Omental fat pad (tissue), 4 donors: Measurements from ENCODE around the gene PLEKHJ1. TPM values are rescaled to one million over a fixed set of nuclear protein-coding genes. Genes with fewer than 3 reads are reported as not detected.

ENCODE experiments used
- ATAC-seq: fragments of 150-250 bp; one replicate; pipeline ENCODE4 v1.9.1; 2016; ENCODE audit warnings: mild to moderate bottlenecking, moderate library complexity; ENCODE audit not compliant: low FRiP score
- DNase-seq: peaks from one replicate; pipeline ENCODE4 v3.0.0-alpha.2; 2019; ENCODE audit warnings: low spot score
- total RNA-seq, 4 donors: library from RNA; depleted of rRNA; stranded (reverse); fragments of >200 nt; gene quantifications; one replicate each; pipeline ENCODE4 v1.1.0, GENCODE V29; 2016
- TF ChIP-seq, protein P1 (sequence below), 3 donors: fragments of 450-650 bp; IDR thresholded peaks; one replicate each; pipeline ENCODE4 v1.5.1; 2016 to 2017; ENCODE audit warnings: antibody characterized with exemption in 3 of 3, mild to moderate bottlenecking in 3 of 3, moderate library complexity in 2 of 3

The PLEKHJ1 gene
- total RNA-seq, 4 donors from 2014 or later: 45.0 to 67.5 (median 52.3) TPM

DNA sequence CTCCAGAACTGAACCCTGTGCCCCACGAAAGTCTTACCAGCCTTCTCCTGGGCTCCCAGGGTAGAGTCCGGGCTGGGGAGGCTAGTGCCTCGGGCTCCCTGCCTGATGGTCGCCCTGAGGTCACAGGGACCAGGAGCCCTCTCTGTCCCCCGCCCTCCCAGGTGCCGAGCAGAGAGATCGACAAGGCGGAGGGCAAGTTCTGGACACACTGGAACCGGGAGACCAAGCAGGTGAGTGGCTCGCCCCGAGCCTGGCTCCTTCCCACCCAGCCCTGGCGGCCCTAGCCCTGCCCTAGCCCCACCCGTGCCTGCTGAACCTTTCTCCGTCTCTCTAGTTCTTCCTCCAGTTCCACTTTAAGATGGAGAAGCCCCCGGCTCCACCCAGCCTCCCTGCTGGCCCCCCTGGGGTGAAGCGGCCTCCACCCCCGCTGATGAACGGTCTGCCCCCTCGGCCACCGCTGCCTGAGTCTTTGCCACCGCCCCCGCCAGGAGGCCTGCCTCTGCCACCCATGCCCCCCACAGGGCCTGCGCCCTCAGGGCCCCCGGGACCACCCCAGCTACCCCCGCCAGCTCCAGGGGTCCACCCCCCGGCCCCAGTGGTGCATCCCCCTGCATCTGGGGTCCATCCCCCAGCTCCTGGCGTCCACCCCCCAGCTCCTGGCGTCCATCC is 11.4 kb upstream of the PLEKHJ1 start:
- TF ChIP-seq, protein P1, sequence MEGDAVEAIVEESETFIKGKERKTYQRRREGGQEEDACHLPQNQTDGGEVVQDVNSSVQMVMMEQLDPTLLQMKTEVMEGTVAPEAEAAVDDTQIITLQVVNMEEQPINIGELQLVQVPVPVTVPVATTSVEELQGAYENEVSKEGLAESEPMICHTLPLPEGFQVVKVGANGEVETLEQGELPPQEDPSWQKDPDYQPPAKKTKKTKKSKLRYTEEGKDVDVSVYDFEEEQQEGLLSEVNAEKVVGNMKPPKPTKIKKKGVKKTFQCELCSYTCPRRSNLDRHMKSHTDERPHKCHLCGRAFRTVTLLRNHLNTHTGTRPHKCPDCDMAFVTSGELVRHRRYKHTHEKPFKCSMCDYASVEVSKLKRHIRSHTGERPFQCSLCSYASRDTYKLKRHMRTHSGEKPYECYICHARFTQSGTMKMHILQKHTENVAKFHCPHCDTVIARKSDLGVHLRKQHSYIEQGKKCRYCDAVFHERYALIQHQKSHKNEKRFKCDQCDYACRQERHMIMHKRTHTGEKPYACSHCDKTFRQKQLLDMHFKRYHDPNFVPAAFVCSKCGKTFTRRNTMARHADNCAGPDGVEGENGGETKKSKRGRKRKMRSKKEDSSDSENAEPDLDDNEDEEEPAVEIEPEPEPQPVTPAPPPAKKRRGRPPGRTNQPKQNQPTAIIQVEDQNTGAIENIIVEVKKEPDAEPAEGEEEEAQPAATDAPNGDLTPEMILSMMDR (IDR thresholded peaks at IDR 0.05): no peak
- ATAC-seq: no peak
- no peak for DNase-seq

- DNase-seq: no peak
- TF ChIP-seq, protein P1 (IDR thresholded peaks at IDR 0.05): no peak
- no peak for ATAC-seq
Measured at GRCh38 chr19:2246801-2247361, 10.8 kb upstream of the PLEKHJ1 start.

DNA sequence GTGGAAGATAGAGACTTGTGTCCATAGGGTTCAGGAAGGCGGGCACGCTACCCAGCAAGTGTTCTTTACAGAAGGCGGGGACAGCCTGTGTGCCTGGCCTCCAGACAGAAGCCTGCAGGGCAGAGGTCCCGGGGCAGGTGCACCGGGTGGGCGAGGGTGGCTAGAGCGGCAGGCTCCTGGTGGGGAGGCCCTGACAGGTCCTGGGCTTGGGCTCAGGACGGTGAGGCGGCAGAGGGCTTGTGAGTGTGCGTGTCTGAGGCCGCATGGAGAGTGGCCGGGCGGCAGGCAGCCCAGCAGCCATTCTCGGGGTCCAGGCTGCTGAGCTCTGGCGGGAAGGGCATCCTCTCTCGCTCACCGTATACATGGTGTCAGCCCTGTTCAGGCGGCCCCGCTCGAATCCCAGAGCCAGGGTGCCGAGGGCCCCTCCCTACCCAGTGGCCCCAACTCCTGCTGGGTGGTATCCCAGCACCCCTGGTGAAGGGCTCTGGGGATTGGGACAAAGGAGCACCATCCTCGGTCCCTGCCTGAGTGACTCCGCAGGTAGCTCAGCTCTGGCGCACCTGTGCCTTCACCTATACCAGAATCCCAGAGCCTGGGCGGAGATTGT is 10.0 kb upstream of the PLEKHJ1 start:
- no peak for ATAC-seq
- TF ChIP-seq, protein P1 (IDR thresholded peaks at IDR 0.05): no peak
- DNase-seq: no peak

DNA sequence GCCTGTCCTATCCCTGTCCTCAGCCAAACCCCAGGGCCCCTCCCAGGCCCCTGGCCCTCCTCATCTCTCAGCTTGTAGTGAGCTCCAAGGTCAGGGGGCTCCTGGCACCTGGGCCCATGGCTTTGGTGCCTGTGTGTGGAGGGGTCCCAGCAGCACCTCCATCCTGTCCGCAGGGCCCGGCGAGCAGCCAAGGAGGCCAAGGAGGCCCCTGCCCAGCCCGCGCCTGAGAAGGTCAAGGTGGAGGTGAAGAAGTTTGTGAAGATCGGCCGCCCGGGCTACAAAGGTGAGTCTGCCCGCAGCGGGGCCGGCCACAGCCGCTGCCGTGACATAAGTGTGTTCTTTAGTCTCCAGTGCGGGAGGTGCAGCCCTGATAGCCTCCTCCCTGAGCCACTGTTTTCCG is 9.1 kb upstream of the PLEKHJ1 start:
- TF ChIP-seq, protein P1 (IDR thresholded peaks at IDR 0.05): no peak
- DNase-seq (no peak), ATAC-seq (no peak)

- no peak for ATAC-seq
- no peak for DNase-seq
Measured at GRCh38 chr19:2244486-2244885, 8.4 kb upstream of the PLEKHJ1 start.

DNA sequence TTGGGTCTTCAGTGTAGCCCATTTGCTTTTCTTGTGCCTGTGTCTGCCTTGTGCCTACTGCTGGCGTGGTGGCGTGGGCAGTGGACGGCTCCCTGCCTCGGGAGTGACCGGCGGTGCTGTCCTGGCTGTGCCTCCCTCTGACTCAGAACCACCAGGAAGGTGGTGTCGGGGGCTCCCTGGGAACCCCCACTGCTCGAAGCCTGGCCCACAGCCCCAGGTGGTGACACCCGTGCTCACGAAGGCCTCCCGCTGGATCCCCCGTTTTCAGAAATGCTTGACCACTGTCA is 7.9 kb upstream of the PLEKHJ1 start:
- DNase-seq (no peak), ATAC-seq (no peak)
- TF ChIP-seq, protein P1 (IDR thresholded peaks at IDR 0.05): no peak

More at GRCh38 chr19:2244486-2244885, 8.4 kb upstream of the PLEKHJ1 start:
- TF ChIP-seq, protein P1 (IDR thresholded peaks at IDR 0.05): no peak
